ENCODE measurements around the gene ANXA9. TPM values are rescaled to one million over a fixed set of nuclear protein-coding genes. Genes with fewer than 3 reads are reported as not detected.

ANXA9 gene
- total RNA-seq, 6 experiments from 2014 or later = 9.9 to 18.5 (median 15.1) TPM

DNA sequence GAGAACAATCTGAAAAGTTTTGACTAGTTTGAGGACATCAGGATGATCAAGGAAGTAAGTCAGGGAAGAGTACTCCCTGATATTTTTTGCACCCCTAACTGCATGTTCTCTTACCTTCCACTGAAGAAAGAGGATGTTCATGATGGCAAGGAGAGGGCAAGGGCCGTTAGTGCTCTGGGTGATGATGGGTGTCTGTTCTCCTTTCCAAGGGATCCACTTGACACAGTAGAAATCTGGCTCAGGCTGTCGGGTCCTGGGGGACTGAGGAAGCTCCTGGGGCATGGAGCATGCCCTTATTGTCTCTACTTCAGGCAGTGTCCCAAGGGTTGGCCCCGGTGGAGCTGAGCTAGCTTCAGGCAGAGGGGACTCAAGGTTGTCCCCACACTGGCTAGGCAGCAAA is 20.0 kb downstream of the ANXA9 start:
- 43% methylated on average over 1 of the region's 3 CpGs for WGBS (ENCODE audit: insufficient coverage, low coverage, low lambda C conversion rate, missing lambda C conversion rate)

DNA sequence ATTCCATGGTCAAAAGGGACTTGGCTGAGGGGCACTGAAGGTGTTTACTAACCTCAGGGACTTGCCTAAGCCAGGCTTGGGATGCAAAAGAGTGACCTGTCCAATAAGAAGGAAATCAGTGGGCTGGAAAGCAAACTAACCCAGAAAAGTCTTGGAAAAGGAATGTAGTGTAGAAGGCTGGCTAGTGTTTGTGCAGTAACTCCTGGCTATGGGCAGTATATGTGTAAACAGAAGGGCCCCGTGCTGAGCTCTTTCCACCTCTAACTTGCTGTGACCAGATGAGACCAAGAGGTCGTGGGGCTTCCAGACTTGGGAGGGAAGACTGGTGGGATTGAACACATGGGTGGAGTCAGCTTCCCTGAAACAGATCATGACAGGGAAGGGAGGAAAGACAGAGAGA is 20.5 kb downstream of the ANXA9 start:
- peaks cover 0 to 38% (median 17%) of the 10 kb centered on the region in 4 donors for H3K4me1 ChIP-seq
- H3K9me3 ChIP-seq = no peaks in the 10 kb centered on the region
- no peak overlapping the region for H3K27ac ChIP-seq
- no peaks in the 10 kb centered on the region for H3K27me3 ChIP-seq
- peaks cover 0 to 27% (median 10%) of the 10 kb centered on the region in 4 donors for H3K36me3 ChIP-seq
- TF ChIP-seq, protein P1, sequence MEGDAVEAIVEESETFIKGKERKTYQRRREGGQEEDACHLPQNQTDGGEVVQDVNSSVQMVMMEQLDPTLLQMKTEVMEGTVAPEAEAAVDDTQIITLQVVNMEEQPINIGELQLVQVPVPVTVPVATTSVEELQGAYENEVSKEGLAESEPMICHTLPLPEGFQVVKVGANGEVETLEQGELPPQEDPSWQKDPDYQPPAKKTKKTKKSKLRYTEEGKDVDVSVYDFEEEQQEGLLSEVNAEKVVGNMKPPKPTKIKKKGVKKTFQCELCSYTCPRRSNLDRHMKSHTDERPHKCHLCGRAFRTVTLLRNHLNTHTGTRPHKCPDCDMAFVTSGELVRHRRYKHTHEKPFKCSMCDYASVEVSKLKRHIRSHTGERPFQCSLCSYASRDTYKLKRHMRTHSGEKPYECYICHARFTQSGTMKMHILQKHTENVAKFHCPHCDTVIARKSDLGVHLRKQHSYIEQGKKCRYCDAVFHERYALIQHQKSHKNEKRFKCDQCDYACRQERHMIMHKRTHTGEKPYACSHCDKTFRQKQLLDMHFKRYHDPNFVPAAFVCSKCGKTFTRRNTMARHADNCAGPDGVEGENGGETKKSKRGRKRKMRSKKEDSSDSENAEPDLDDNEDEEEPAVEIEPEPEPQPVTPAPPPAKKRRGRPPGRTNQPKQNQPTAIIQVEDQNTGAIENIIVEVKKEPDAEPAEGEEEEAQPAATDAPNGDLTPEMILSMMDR (IDR thresholded peaks at IDR 0.05) = no peak
- no peak for TF ChIP-seq POLR2A (IDR thresholded peaks at IDR 0.05)
- WGBS (ENCODE audit: insufficient coverage, low coverage, low lambda C conversion rate, missing lambda C conversion rate) = 21% methylated on average over 2 of the region's 2 CpGs
- no peak for ATAC-seq
- DNase-seq = no peak
- intact Hi-C loops (cut with DNase I) = no loop called here
- H3K4me3 ChIP-seq = no peak overlapping the region

More for the DNA sequence above, 20.0 kb downstream of the ANXA9 start:
- no peak for ATAC-seq
- Histone ChIP-seq H3K4me1 (peaks cover 0 to 32% (median 14%) of the 10 kb centered on the region in 4 donors), H3K9me3 (no peaks in the 10 kb centered on the region), H3K36me3 (peaks cover 0 to 33% (median 12%) of the 10 kb centered on the region in 4 donors), H3K4me3 (no peak overlapping the region), H3K27me3 (no peaks in the 10 kb centered on the region), H3K27ac (no peak overlapping the region)
- intact Hi-C loops (cut with DNase I) = no loop called here
- no peak for DNase-seq
- TF ChIP-seq POLR2A (IDR thresholded peaks at IDR 0.05) = no peak
- TF ChIP-seq, protein P1 (IDR thresholded peaks at IDR 0.05) = no peak

DNA sequence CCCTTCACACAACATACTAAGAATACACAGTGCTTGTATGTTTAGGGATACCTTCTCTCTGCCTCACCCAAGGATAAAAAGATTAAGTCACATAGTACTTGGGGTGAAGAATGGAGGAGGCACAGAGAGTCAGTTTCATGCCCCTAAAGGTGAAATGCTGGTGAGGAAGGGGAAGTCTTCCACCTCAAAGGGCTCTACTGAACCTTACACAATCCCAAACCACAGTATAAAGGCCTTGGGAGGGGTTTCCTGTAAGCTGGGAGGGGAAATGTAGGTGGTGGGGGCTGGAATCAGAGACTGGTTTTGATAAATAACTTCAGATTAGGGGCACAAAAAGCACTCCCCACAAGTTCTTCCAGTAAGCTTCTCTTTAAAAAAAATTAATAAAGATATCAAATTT is 21.1 kb downstream of the ANXA9 start:
- no peaks in the 10 kb centered on the region for H3K27me3 ChIP-seq
- H3K4me3 ChIP-seq = no peak overlapping the region
- H3K9me3 ChIP-seq = no peaks in the 10 kb centered on the region
- ATAC-seq (no peak), DNase-seq (no peak)
- TF ChIP-seq POLR2A (IDR thresholded peaks at IDR 0.05) = no peak
- TF ChIP-seq, protein P1 (IDR thresholded peaks at IDR 0.05) = no peak
- peaks cover 0 to 21% (median 8%) of the 10 kb centered on the region in 4 donors for H3K36me3 ChIP-seq
- peaks cover 0 to 42% (median 19%) of the 10 kb centered on the region in 4 donors for H3K4me1 ChIP-seq
- intact Hi-C loops (cut with DNase I) = no loop called here
- no peak overlapping the region for H3K27ac ChIP-seq

DNA sequence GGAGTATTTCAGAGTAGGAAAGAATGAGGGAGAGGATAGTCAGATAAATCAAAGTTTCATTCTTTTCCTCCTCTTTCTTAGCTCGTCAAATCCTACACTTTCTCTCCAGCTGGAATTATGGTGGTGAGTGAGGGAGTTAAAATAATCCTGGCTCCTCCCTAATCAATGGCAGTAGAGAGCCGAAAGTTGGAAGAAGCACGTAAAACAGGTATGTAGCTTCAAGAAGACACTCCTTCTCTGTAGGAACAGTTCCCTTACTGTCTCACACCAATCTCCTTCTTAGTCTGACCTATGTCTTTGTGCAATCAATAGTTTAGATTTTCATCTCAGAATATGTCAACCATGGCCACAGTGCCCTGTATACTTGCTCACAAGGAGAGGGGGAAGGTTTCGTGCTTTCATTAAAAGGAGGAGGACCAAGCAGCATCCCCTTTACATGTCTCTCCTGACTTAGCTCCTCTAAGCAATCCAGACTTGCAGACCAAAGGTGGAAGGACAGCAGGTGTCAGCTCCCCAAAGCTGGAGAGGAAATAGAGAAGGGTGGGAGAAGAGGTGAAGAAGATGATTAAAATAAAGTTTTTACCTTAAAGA is 23.7 kb downstream of the ANXA9 start:
- no peaks in the 10 kb centered on the region for H3K36me3 ChIP-seq
- ATAC-seq (no peak), DNase-seq (no peak)
- H3K27me3 ChIP-seq = no peaks in the 10 kb centered on the region
- peaks cover 0 to 55% (median 19%) of the 10 kb centered on the region in 4 donors for H3K4me1 ChIP-seq
- WGBS (ENCODE audit: insufficient coverage, low coverage, low lambda C conversion rate, missing lambda C conversion rate) = 13% methylated on average over 4 of the region's 4 CpGs
- intact Hi-C loops (cut with DNase I) = no loop called here
- H3K27ac ChIP-seq = peak overlapping the region; percentile 75 to 89 (median 88)
- TF ChIP-seq POLR2A (IDR thresholded peaks at IDR 0.05) = no peak
- TF ChIP-seq, protein P1 (IDR thresholded peaks at IDR 0.05) = no peak
- no peaks in the 10 kb centered on the region for H3K9me3 ChIP-seq
- H3K4me3 ChIP-seq = peak overlapping the region; percentile 44 to 64 (median 58)
